NOMO-1 treated with dmso at 0.1 percent for 144 hours (cell line): ENCODE results near the gene KMT2B.

Source experiments
- DNase-seq: peaks from one replicate; lab custom pipeline; 2025; ENCODE audit not compliant: unreplicated experiment; lab: John Stamatoyannopoulos, UW

Gene KMT2B

GRCh38 chr19:35776102-35776788, 58.4 kb downstream of the KMT2B start:
- DNase-seq, result no peak

- no peak for DNase-seq
Observed at GRCh38 chr19:35777086-35777841, 59.5 kb downstream of the KMT2B start.

GRCh38 chr19:35777961-35778360, 60.2 kb downstream of the KMT2B start:
- no peak for DNase-seq

- DNase-seq, result no peak
Observed at GRCh38 chr19:35779033-35779432, 61.2 kb downstream of the KMT2B start.

- DNase-seq, result no peak
Observed at GRCh38 chr19:35780058-35780457, 62.3 kb downstream of the KMT2B start.

GRCh38 chr19:35780717-35781116, 62.9 kb downstream of the KMT2B start:
- no peak for DNase-seq

GRCh38 chr19:35781650-35782049, 63.8 kb downstream of the KMT2B start:
- no peak for DNase-seq

- DNase-seq, result no peak
Observed at GRCh38 chr19:35782589-35782988, 64.8 kb downstream of the KMT2B start.

GRCh38 chr19:35783469-35784434, 65.9 kb downstream of the KMT2B start:
- DNase-seq, result no peak

- DNase-seq, result no peak
Observed at GRCh38 chr19:35784503-35785338, 66.9 kb downstream of the KMT2B start.

GRCh38 chr19:35785339-35785627, 67.5 kb downstream of the KMT2B start:
- DNase-seq, result no peak

- DNase-seq, result no peak
Observed at GRCh38 chr19:35786299-35787160, 68.7 kb downstream of the KMT2B start.

- DNase-seq, result no peak
Observed at GRCh38 chr19:35787227-35787799, 69.5 kb downstream of the KMT2B start.
